ES-I3 (cell line): ENCODE results near the gene CACNA2D4.

Experiments used
- H3K36me3 ChIP-seq: 2 replicates; pipeline ENCODE4 v1.6.1; 2013; ENCODE audit warnings: mild to moderate bottlenecking, low read length, control low read depth, moderate library complexity; ENCODE audit not compliant: insufficient read depth
- H3K4me1 ChIP-seq: 2 replicates; pipeline ENCODE4 v1.6.1; 2013; ENCODE audit warnings: mild to moderate bottlenecking, control low read depth, low read length; ENCODE audit not compliant: insufficient read depth
- H3K9ac ChIP-seq: 2 replicates; pipeline ENCODE4 v1.6.1; 2013; ENCODE audit warnings: low read depth, mild to moderate bottlenecking, low read length, moderate library complexity
- H3K9me3 ChIP-seq: 2 replicates; pipeline ENCODE4 v1.6.1; 2013; ENCODE audit warnings: mild to moderate bottlenecking, low read length, moderate library complexity; ENCODE audit not compliant: control insufficient read depth, insufficient read depth

The CACNA2D4 gene

GRCh38 chr12:1847411-1847810, 71.0 kb downstream of the CACNA2D4 start:
- Histone ChIP-seq H3K9ac (no peak overlapping the region), H3K4me1 (peaks cover 8% of the 10 kb centered on the region; the same call in 1 of the 2 replicates), H3K36me3 (no peaks in the 10 kb centered on the region), H3K9me3 (no peaks in the 10 kb centered on the region)

- Histone ChIP-seq H3K9ac (no peak overlapping the region), H3K9me3 (no peaks in the 10 kb centered on the region), H3K36me3 (no peaks in the 10 kb centered on the region), H3K4me1 (peaks cover 8% of the 10 kb centered on the region; the same call in 1 of the 2 replicates)
Measured at GRCh38 chr12:1846421-1847405, 71.7 kb downstream of the CACNA2D4 start.

- Histone ChIP-seq H3K9ac (no peak overlapping the region), H3K4me1 (peaks cover 8% of the 10 kb centered on the region; the same call in 1 of the 2 replicates)
Measured at GRCh38 chr12:1845886-1846285, 72.6 kb downstream of the CACNA2D4 start.

DNA sequence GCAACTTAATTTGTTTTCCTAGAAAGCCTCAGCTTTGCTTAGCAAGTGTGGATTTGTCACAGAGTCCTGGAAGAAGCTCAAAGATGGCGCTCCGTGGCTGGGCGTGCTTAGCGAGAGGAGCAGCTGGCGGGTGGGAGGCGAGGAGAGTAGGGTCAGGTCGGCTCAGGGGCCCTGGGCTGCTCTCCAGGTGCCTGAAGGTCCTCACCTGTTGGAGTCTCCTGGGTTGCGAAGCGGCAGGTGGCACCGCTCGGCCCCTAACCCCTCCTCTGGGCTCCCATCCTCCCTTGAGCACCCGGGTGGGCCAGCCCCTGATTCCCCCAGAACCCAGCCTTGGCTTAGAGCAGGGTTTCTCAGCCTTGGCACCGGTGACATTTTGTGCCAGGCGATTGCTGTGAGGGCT, 73.0 kb downstream of the CACNA2D4 start:
- no peaks in the 10 kb centered on the region for H3K36me3 ChIP-seq
- H3K9ac ChIP-seq: no peak overlapping the region
- peaks cover 8% of the 10 kb centered on the region; the same call in 1 of the 2 replicates for H3K4me1 ChIP-seq
- H3K9me3 ChIP-seq: no peaks in the 10 kb centered on the region

More at GRCh38 chr12:1845886-1846285, 72.6 kb downstream of the CACNA2D4 start:
- Histone ChIP-seq H3K36me3 (no peaks in the 10 kb centered on the region), H3K9me3 (no peaks in the 10 kb centered on the region)

- Histone ChIP-seq H3K9me3 (no peaks in the 10 kb centered on the region), H3K4me1 (peaks cover 11% of the 10 kb centered on the region; the same call in 1 of the 2 replicates), H3K36me3 (no peaks in the 10 kb centered on the region), H3K9ac (no peak overlapping the region)
Measured at GRCh38 chr12:1844661-1845409, 73.6 kb downstream of the CACNA2D4 start.

GRCh38 chr12:1844223-1844622, 74.2 kb downstream of the CACNA2D4 start:
- Histone ChIP-seq H3K36me3 (no peaks in the 10 kb centered on the region), H3K4me1 (peaks cover 12% of the 10 kb centered on the region; the same call in 1 of the 2 replicates), H3K9ac (no peak overlapping the region), H3K9me3 (no peaks in the 10 kb centered on the region)

DNA sequence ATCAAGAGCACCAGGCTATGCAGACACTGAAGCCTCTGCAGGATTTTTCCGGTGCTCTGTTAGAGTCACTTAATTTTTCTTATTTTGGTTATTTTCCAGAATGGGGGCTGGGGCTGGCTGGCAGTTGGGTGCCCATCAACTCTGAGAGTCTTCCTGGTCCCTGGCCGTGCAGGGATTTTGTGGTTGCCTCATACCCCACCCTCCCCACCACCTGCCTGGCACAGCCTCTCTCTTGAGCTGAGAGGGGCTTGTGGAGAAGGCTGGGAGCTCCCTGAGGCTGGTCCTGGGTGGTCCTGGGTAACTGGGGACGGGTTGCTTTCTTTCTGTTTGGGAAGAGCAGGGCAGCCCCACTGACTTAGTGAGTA, 74.8 kb downstream of the CACNA2D4 start:
- Histone ChIP-seq H3K9ac (no peak overlapping the region), H3K36me3 (no peaks in the 10 kb centered on the region), H3K9me3 (no peaks in the 10 kb centered on the region), H3K4me1 (peaks cover 12% of the 10 kb centered on the region; the same call in 1 of the 2 replicates)

DNA sequence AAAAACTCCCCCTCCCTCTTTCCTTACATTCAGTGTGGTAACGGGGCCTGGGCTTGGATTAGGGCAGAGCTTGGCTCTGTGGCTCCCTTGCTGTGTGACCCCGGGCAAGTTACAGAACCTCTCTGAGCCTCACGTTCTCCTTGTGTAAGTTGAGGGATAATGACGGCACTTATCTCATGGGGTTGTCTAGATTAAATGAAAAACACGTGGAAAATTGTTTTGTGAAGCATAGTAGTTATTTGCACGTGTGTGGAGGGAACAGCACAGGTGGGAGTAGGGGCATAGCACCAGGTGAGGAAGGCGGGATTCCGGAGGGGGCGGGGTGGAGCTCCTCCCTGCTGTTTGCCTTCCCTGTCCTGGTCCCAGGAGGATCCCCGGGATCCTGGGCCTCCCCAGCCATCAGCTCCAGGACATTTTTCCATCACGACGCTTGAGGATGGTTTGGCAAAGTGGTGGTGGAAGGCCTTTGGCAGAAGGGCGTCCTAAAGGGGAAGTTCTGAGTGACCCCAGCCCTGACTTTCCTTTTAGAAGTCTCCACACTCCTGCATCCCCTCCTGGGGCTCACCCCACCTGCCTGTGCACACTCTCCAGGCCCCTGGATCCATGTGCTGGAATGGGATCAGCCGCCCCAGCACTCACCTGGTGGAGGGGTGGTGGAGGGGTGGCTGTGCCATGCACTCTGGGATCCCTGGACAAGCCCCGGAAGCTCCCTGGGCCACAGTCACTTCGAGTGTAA, 75.4 kb downstream of the CACNA2D4 start:
- no peaks in the 10 kb centered on the region for H3K36me3 ChIP-seq
- H3K9ac ChIP-seq: no peak overlapping the region
- peaks cover 12% of the 10 kb centered on the region; the same call in 1 of the 2 replicates for H3K4me1 ChIP-seq
- no peaks in the 10 kb centered on the region for H3K9me3 ChIP-seq

DNA sequence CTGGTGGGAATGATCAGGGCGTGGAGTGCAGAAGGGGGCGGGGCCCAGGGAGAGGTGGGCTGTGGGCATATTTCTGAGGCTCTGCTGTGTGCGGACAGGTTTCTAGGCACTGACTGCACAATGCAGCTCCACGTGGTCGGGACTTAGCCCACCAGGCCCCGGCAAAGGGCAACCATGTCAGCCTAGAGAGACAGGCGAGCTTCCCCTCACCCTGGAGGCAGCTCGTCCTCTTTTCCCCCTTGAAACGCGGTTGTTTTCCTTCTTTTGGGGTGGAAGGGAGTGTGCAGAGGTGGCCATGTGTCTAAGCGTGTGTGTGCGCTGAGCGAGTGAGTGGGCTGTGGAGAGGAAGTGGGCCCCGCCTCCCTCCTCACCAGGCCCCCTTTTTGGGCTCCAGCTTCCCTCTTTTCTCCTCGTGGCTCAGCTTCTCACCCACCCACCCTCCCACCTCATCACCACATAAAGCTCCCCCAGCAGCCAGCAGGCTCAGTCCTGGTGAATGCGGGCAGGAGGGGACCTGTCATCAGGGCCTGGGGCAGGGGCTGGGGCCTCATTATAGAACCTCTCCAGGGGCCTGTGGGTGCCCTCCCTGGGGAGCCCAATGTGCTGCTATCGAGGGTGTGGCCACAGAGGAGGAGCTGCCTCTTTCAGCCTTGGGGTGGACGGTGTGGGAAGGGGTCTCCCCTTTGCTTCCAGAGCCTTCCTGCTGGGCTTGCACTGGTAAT, 76.1 kb downstream of the CACNA2D4 start:
- Histone ChIP-seq H3K9ac (no peak overlapping the region), H3K36me3 (no peaks in the 10 kb centered on the region), H3K4me1 (peaks cover 12% of the 10 kb centered on the region; the same call in 1 of the 2 replicates)

GRCh38 chr12:1841586-1842182, 76.8 kb downstream of the CACNA2D4 start:
- H3K36me3 ChIP-seq: no peaks in the 10 kb centered on the region
- no peaks in the 10 kb centered on the region for H3K9me3 ChIP-seq
- no peak overlapping the region for H3K9ac ChIP-seq
- H3K4me1 ChIP-seq: peaks cover 12% of the 10 kb centered on the region; the same call in 1 of the 2 replicates

More for the DNA sequence above, 76.1 kb downstream of the CACNA2D4 start:
- H3K9me3 ChIP-seq: no peaks in the 10 kb centered on the region

DNA sequence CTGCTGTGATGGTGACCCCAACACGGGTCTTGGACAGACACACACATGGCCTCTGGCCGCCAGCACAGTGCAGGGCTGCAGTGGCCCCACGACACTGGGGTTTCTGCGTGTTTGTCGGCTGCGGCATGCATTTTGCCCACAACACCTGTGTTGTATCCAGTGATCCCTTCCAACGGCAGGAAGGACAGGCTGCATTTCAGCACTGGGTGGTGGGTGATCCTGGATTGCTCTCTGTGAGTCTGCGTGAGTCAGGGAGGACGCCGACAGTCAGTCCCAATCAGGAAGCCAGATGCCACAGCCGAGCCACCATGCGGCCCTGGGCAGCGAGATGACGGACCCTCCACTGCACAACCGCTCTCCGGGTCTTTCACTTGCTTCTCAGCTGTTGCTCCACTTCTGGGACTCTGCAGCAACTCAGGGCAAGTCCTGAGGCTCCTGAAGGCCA, 77.4 kb downstream of the CACNA2D4 start:
- Histone ChIP-seq H3K9me3 (no peaks in the 10 kb centered on the region), H3K36me3 (no peaks in the 10 kb centered on the region), H3K4me1 (peaks cover 12% of the 10 kb centered on the region; the same call in 1 of the 2 replicates), H3K9ac (no peak overlapping the region)

GRCh38 chr12:1839956-1840951, 78.2 kb downstream of the CACNA2D4 start:
- Histone ChIP-seq H3K4me1 (peaks cover 12% of the 10 kb centered on the region; the same call in 1 of the 2 replicates), H3K9ac (no peak overlapping the region), H3K9me3 (no peaks in the 10 kb centered on the region), H3K36me3 (no peaks in the 10 kb centered on the region)
